HG02938 (cell line): Measurements from ENCODE around the gene MEGF6.

Source experiments
- ATAC-seq: cut with Tn5 transposase; IDR thresholded peaks from one replicate; pipeline ENCODE4 v1.9.1; 2021; ENCODE audit warnings: mild to moderate bottlenecking, moderate library complexity; ENCODE audit not compliant: unreplicated experiment

Gene MEGF6

GRCh38 chr1:3560251-3560871, 50.9 kb downstream of the MEGF6 start:
- no peak for ATAC-seq

- no peak for ATAC-seq
Observed at GRCh38 chr1:3558036-3558726, 53.1 kb downstream of the MEGF6 start.

GRCh38 chr1:3557366-3557765, 53.9 kb downstream of the MEGF6 start:
- no peak for ATAC-seq

- no peak for ATAC-seq
Observed at GRCh38 chr1:3556336-3556735, 55.0 kb downstream of the MEGF6 start.

GRCh38 chr1:3555131-3555920, 56.0 kb downstream of the MEGF6 start:
- no peak for ATAC-seq

GRCh38 chr1:3553940-3554223, 57.4 kb downstream of the MEGF6 start:
- no peak for ATAC-seq

- ATAC-seq: no peak
Observed at GRCh38 chr1:3553166-3553939, 58.0 kb downstream of the MEGF6 start.

- no peak for ATAC-seq
Observed at GRCh38 chr1:3552751-3553150, 58.6 kb downstream of the MEGF6 start.

- ATAC-seq: no peak
Observed at GRCh38 chr1:3552176-3552575, 59.1 kb downstream of the MEGF6 start.

GRCh38 chr1:3551711-3552110, 59.6 kb downstream of the MEGF6 start:
- ATAC-seq: no peak

- no peak for ATAC-seq
Observed at GRCh38 chr1:3551290-3551678, 60.0 kb downstream of the MEGF6 start.

GRCh38 chr1:3550511-3551289, 60.6 kb downstream of the MEGF6 start:
- ATAC-seq: no peak

GRCh38 chr1:3548895-3549294, 62.4 kb downstream of the MEGF6 start:
- ATAC-seq: no peak

- ATAC-seq: no peak
Observed at GRCh38 chr1:3548156-3548893, 63.0 kb downstream of the MEGF6 start.

GRCh38 chr1:3547055-3548005, 64.0 kb downstream of the MEGF6 start:
- ATAC-seq: no peak

GRCh38 chr1:3546048-3546384, 65.3 kb downstream of the MEGF6 start:
- no peak for ATAC-seq

GRCh38 chr1:3545363-3546047, 65.8 kb downstream of the MEGF6 start:
- no peak for ATAC-seq
